Neural progenitor cell (in vitro differentiated cells): ENCODE data around the gene UBE2I.

Experiments
- CTCF ChIP-seq: fragments of 200-600 bp; sonication (generic); IDR thresholded peaks from 2 replicates; pipeline ENCODE4 v1.5.1; 2017; ENCODE audit warnings: antibody characterized with exemption, mild to moderate bottlenecking
- EZH2 ChIP-seq: fragments of 200-600 bp; sonication (generic); IDR thresholded peaks from 2 replicates; pipeline ENCODE4 v1.6.1; 2017; ENCODE audit warnings: antibody characterized with exemption, mild to moderate bottlenecking, moderate library complexity

GRCh38 chr16:1298406-1298805 is 11.0 kb upstream of the UBE2I start:
- TF ChIP-seq CTCF: no peak
- TF ChIP-seq EZH2: no peak
